ENCODE results near the gene SLC7A10. TPM values are rescaled to one million over a fixed set of nuclear protein-coding genes. Genes with fewer than 3 reads are reported as not detected.

The SLC7A10 gene
- total RNA-seq, 1 experiment from 2014 or later = not detected

- Mint-ChIP-seq H3K27ac (ENCODE audit: unreplicated experiment) (no peak overlapping the region), H3K4me1 (ENCODE audit: low read depth, unreplicated experiment) (no peaks in the 10 kb centered on the region), H3K4me3 (ENCODE audit: low read depth, unreplicated experiment) (no peak overlapping the region), H3K27me3 (ENCODE audit: unreplicated experiment) (peaks cover 13% of the 10 kb centered on the region), H3K36me3 (ENCODE audit: insufficient read depth, unreplicated experiment) (no peaks in the 10 kb centered on the region), H3K9me3 (ENCODE audit: low read depth, unreplicated experiment) (no peaks in the 10 kb centered on the region)
- BruUV-seq (replicated peaks) = no TSS peak
- CTCF ChIA-PET = no interaction called here
- intact Hi-C loops (cut with micrococcal nuclease; ENCODE audit: unreplicated experiment) = no loop called here
- TF ChIP-seq CTCF (IDR thresholded peaks at IDR 0.05; ENCODE audit: unreplicated experiment) = no peak
- no peak for DNase-seq
These were observed 19.2 kb downstream of the SLC7A10 start for GRCh38 chr19:33206261-33207039.

GRCh38 chr19:33205531-33206260, 20.0 kb downstream of the SLC7A10 start:
- CTCF ChIA-PET = no interaction called here
- Mint-ChIP-seq H3K36me3 (ENCODE audit: insufficient read depth, unreplicated experiment) (no peaks in the 10 kb centered on the region), H3K9me3 (ENCODE audit: low read depth, unreplicated experiment) (no peaks in the 10 kb centered on the region), H3K4me3 (ENCODE audit: low read depth, unreplicated experiment) (no peak overlapping the region), H3K27me3 (ENCODE audit: unreplicated experiment) (peaks cover 5% of the 10 kb centered on the region), H3K27ac (ENCODE audit: unreplicated experiment) (no peak overlapping the region), H3K4me1 (ENCODE audit: low read depth, unreplicated experiment) (no peaks in the 10 kb centered on the region)
- intact Hi-C loops (cut with micrococcal nuclease; ENCODE audit: unreplicated experiment) = no loop called here
- no peak for TF ChIP-seq CTCF (IDR thresholded peaks at IDR 0.05; ENCODE audit: unreplicated experiment)
- no TSS peak for BruUV-seq (replicated peaks)
- no peak for DNase-seq

GRCh38 chr19:33205110-33205509, 20.5 kb downstream of the SLC7A10 start:
- no peaks in the 10 kb centered on the region for H3K9me3 Mint-ChIP-seq (ENCODE audit: low read depth, unreplicated experiment)

More at GRCh38 chr19:33205110-33205509, 20.5 kb downstream of the SLC7A10 start:
- intact Hi-C loops (cut with micrococcal nuclease; ENCODE audit: unreplicated experiment) = no loop called here
- Mint-ChIP-seq H3K4me1 (ENCODE audit: low read depth, unreplicated experiment) (no peaks in the 10 kb centered on the region), H3K4me3 (ENCODE audit: low read depth, unreplicated experiment) (no peak overlapping the region), H3K36me3 (ENCODE audit: insufficient read depth, unreplicated experiment) (no peaks in the 10 kb centered on the region), H3K27me3 (ENCODE audit: unreplicated experiment) (no peaks in the 10 kb centered on the region), H3K27ac (ENCODE audit: unreplicated experiment) (no peak overlapping the region)
- no TSS peak for BruUV-seq (replicated peaks)
- no peak for TF ChIP-seq CTCF (IDR thresholded peaks at IDR 0.05; ENCODE audit: unreplicated experiment)
- DNase-seq = no peak
- CTCF ChIA-PET = no interaction called here

Data from Calu3 (cell line).